Ishikawa (cell line): ENCODE data around the gene BCL3.

Experiments
- EP300 ChIP-seq: IDR thresholded peaks from 2 replicates; pipeline ENCODE4 v1.6.1; 2012; ENCODE audit warnings: borderline replicate concordance
- FOXM1 ChIP-seq: IDR thresholded peaks from 2 replicates; pipeline ENCODE4 v1.6.1; 2012; ENCODE audit warnings: low read depth, borderline replicate concordance
- USF1 ChIP-seq: IDR thresholded peaks from 2 replicates; pipeline ENCODE4 v1.6.1; 2012
- TF ChIP-seq, protein P1 (sequence below): IDR thresholded peaks from 2 replicates; pipeline ENCODE4 v1.6.1; 2012; ENCODE audit warnings: low read depth, mild to moderate bottlenecking

DNA sequence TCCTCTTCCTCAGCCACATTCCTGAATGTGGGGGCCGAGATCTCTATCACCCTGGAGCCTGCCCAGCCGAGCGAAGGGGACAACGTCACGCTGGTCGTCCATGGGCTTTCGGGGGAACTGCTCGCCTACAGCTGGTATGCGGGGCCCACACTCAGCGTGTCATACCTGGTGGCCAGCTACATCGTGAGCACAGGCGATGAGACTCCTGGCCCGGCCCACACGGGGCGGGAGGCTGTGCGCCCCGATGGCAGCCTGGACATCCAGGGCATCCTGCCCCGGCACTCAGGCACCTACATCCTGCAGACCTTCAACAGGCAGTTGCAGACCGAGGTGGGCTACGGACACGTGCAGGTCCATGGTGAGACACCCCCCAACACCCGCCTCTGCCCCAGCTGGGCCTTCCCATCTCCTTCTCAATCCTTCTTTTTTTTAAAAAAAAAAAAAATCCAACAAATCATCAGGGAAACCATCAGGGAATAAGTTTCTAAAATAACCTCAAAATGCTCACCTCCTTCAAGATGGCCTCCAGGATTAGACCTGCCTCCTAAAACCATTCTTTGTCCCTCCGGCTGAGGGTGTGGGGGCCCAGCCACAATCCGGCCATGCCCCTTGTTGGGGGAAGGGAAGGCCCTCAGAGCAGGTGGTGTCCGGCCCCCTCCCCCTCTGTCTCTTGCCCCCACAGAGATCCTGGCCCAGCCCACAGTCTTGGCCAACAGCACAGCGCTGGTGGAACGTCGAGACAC, 45.0 kb upstream of the BCL3 start:
- TF ChIP-seq, protein P1, sequence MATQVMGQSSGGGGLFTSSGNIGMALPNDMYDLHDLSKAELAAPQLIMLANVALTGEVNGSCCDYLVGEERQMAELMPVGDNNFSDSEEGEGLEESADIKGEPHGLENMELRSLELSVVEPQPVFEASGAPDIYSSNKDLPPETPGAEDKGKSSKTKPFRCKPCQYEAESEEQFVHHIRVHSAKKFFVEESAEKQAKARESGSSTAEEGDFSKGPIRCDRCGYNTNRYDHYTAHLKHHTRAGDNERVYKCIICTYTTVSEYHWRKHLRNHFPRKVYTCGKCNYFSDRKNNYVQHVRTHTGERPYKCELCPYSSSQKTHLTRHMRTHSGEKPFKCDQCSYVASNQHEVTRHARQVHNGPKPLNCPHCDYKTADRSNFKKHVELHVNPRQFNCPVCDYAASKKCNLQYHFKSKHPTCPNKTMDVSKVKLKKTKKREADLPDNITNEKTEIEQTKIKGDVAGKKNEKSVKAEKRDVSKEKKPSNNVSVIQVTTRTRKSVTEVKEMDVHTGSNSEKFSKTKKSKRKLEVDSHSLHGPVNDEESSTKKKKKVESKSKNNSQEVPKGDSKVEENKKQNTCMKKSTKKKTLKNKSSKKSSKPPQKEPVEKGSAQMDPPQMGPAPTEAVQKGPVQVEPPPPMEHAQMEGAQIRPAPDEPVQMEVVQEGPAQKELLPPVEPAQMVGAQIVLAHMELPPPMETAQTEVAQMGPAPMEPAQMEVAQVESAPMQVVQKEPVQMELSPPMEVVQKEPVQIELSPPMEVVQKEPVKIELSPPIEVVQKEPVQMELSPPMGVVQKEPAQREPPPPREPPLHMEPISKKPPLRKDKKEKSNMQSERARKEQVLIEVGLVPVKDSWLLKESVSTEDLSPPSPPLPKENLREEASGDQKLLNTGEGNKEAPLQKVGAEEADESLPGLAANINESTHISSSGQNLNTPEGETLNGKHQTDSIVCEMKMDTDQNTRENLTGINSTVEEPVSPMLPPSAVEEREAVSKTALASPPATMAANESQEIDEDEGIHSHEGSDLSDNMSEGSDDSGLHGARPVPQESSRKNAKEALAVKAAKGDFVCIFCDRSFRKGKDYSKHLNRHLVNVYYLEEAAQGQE, result no peak
- TF ChIP-seq FOXM1, result no peak
- no peak for TF ChIP-seq USF1
- no peak for TF ChIP-seq EP300
